22Rv1 (cell line): Measurements from ENCODE around the gene CDNF.

Experiments used
- ZFX ChIP-seq: fragments of 450-650 bp; IDR thresholded peaks from 2 replicates; pipeline ENCODE4 v1.6.1; 2017; ENCODE audit warnings: antibody characterized with exemption, borderline replicate concordance
- TF ChIP-seq, protein P1 (sequence below): fragments of 450-650 bp; IDR thresholded peaks from 2 replicates; pipeline ENCODE4 v1.5.1; 2017; ENCODE audit warnings: mild to moderate bottlenecking

DNA sequence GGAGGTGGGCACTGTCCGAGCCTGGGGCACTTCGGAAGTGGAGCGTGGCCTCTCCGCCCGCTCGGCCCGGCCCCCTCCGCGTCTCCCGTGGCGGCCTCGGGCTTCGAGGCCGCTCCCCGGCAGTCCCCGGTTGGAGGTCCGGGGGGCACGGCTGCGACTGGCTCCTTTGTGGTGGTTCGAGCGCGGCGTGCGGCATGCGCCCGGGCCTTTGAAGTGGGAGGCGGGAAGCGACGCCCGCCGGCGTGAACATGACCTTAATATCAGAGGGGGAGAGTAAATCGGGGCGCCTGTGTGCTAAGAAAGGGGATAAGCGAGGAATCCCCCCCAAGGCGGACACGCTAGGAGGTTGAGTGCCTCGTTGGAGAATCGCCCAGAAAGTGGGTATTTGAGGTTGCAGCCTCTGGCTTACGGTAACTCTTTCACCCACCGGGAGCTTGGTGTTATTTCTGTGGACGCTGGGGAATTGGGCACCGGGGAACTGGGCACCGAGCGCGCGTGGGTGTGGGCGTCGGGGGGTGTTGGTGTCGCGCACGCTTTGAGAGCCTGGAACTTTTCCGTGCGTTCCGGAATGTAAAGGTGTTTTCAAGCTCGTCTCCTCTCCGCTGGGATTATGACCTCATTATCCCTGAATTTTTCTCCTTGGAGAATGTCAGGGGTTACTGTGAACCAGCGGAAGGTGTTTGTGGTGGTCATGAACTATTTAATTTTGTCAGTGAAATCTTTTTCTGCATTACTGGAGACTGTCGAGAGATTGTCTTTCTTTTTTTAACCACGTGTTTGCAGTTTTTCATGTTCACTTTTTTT is 41.5 kb upstream of the CDNF start:
- TF ChIP-seq, protein P1, sequence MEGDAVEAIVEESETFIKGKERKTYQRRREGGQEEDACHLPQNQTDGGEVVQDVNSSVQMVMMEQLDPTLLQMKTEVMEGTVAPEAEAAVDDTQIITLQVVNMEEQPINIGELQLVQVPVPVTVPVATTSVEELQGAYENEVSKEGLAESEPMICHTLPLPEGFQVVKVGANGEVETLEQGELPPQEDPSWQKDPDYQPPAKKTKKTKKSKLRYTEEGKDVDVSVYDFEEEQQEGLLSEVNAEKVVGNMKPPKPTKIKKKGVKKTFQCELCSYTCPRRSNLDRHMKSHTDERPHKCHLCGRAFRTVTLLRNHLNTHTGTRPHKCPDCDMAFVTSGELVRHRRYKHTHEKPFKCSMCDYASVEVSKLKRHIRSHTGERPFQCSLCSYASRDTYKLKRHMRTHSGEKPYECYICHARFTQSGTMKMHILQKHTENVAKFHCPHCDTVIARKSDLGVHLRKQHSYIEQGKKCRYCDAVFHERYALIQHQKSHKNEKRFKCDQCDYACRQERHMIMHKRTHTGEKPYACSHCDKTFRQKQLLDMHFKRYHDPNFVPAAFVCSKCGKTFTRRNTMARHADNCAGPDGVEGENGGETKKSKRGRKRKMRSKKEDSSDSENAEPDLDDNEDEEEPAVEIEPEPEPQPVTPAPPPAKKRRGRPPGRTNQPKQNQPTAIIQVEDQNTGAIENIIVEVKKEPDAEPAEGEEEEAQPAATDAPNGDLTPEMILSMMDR, result no peak
- no peak for TF ChIP-seq ZFX
